GM12892 (cell line): ENCODE results near the gene NOL4L.

Source experiments
- DNase-seq: peaks from one replicate; pipeline ENCODE4 v3.0.0; 2011; ENCODE audit not compliant: insufficient read length
- FAIRE-seq: peaks from 2 replicates; lab custom pipeline; 2011; peaks lifted over from hg19 to GRCh38; lab: Jason Lieb, UNC
- POLR2A ChIP-seq: IDR thresholded peaks from 2 replicates; pipeline ENCODE4 v1.6.1; 2011; ENCODE audit warnings: low read depth, low read length, control low read depth
- POLR2AphosphoS5 ChIP-seq: IDR thresholded peaks from 2 replicates; pipeline ENCODE4 v1.6.1; 2011; ENCODE audit warnings: low read depth, low read length, control low read depth
- TAF1 ChIP-seq: IDR thresholded peaks from 2 replicates; pipeline ENCODE4 v1.6.1; 2011; ENCODE audit warnings: low read depth, mild to moderate bottlenecking, control low read depth, low read length, borderline replicate concordance

NOL4L gene

DNA sequence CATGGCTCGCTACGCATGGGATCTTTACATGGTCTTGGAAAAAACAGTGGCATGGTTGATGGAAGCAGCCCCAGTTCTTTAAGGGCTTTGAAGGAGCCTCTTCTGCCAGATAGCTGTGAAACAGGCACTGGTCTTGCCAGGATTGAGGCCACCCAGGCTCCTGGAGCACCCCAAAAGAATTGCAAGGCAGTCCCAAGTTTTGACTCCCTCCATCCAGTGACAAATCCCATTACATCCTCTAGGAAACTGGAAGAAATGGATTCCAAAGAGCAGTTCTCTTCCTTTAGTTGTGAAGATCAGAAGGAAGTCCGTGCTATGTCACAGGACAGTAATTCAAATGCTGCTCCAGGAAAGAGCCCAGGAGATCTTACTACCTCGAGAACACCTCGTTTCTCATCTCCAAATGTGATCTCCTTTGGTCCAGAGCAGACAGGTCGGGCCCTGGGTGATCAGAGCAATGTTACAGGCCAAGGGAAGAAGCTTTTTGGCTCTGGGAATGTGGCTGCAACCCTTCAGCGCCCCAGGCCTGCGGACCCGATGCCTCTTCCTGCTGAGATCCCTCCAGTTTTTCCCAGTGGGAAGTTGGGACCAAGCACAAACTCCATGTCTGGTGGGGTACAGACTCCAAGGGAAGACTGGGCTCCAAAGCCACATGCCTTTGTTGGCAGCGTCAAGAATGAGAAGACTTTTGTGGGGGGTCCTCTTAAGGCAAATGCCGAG lies 148.8 kb downstream of the NOL4L start:
- no peak for DNase-seq
- TF ChIP-seq POLR2AphosphoS5 (no peak), POLR2A (no peak)
- FAIRE-seq, result no peak

DNA sequence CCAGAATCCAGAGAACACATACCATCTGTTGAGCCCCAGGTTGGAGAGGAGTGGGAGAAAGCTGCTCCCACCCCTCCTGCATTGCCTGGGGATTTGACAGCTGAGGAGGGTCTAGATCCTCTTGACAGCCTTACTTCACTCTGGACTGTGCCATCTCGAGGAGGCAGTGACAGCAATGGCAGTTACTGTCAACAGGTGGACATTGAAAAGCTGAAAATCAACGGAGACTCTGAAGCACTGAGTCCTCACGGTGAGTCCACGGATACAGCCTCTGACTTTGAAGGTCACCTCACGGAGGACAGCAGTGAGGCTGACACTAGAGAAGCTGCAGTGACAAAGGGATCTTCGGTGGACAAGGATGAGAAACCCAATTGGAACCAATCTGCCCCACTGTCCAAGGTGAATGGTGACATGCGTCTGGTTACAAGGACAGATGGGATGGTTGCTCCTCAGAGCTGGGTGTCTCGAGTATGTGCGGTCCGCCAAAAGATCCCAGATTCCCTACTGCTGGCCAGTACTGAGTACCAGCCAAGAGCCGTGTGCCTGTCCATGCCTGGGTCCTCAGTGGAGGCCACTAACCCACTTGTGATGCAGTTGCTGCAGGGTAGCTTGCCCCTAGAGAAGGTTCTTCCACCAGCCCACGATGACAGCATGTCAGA lies 149.6 kb downstream of the NOL4L start:
- FAIRE-seq (no peak), DNase-seq (no peak)
- no peak for TF ChIP-seq POLR2AphosphoS5
- TF ChIP-seq TAF1, result no peak
- TF ChIP-seq POLR2A, result no peak

DNA sequence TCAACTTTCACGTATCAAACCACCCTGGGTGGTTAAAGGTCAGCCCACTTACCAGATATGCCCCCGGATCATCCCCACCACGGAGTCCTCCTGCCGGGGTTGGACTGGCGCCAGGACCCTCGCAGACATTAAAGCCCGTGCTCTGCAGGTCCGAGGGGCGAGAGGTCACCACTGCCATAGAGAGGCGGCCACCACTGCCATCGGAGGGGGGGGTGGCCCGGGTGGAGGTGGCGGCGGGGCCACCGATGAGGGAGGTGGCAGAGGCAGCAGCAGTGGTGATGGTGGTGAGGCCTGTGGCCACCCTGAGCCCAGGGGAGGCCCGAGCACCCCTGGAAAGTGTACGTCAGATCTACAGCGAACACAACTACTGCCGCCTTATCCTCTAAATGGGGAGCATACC lies 150.7 kb downstream of the NOL4L start:
- no peak for TF ChIP-seq TAF1
- TF ChIP-seq POLR2A, result no peak
- no peak for TF ChIP-seq POLR2AphosphoS5
- no peak for DNase-seq
- no peak for FAIRE-seq

DNA sequence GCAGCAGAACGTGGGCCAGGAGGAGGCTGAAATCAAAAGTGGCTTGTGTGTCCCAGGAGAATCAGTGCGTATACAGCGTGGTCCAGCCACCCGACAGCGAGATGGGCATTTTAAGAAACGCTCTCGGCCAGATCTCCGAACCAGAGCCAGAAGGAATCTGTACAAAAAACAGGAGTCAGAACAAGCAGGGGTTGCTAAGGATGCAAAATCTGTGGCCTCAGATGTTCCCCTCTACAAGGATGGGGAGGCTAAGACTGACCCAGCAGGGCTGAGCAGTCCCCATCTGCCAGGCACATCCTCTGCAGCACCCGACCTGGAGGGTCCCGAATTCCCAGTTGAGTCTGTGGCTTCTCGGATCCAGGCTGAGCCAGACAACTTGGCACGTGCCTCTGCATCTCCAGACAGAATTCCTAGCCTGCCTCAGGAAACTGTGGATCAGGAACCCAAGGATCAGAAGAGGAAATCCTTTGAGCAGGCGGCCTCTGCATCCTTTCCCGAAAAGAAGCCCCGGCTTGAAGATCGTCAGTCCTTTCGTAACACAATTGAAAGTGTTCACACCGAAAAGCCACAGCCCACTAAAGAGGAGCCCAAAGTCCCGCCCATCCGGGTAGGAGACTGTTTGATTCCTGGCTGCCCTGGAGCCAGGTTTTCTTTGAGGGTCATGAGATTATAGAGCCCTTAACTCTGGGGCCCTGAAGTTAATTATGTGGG lies 151.7 kb downstream of the NOL4L start:
- DNase-seq (no peak), FAIRE-seq (no peak)
- TF ChIP-seq POLR2AphosphoS5, result no peak
- TF ChIP-seq TAF1, result no peak
- no peak for TF ChIP-seq POLR2A

DNA sequence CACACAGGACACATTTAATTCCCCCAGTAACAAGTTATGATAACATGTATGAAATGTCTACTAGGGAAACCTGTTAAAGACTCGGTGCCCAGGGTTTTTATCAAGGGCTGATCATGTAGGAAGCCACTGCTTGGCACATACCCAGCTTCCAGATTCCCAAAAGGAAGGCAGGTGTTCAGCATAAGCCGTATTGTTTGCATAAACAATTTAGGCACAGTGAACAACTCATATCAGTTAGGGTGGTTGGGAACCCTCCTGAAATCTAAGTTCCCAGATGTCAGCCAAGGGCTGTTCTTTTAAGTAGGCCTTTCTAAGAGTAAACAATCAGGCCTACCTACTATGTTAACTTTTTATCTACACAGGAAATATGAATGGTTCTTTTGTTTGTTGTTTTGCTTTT lies 152.9 kb downstream of the NOL4L start:
- FAIRE-seq, result no peak
- TF ChIP-seq TAF1 (no peak), POLR2AphosphoS5 (no peak), POLR2A (no peak)
- no peak for DNase-seq

DNA sequence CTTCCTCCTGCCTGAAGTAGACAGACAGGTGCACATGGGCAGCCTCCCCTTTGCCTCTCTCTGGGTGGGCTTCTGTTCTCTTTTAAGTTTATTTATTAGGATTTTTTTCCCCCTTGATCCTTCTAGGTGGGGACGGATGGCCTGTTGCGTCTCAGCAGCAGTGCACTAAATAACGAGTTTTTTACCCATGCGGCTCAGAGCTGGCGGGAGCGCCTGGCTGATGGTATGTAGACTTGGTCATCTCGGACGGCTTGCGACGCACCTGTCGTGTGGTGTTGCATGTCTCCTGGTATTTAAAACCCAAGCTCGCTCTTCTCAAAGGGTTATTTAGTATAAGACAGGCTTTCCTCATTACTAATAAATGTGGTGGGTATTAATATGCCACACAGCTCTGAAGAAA lies 153.7 kb downstream of the NOL4L start:
- TF ChIP-seq POLR2AphosphoS5 (no peak), POLR2A (no peak), TAF1 (no peak)
- no peak for DNase-seq
- no peak for FAIRE-seq

DNA sequence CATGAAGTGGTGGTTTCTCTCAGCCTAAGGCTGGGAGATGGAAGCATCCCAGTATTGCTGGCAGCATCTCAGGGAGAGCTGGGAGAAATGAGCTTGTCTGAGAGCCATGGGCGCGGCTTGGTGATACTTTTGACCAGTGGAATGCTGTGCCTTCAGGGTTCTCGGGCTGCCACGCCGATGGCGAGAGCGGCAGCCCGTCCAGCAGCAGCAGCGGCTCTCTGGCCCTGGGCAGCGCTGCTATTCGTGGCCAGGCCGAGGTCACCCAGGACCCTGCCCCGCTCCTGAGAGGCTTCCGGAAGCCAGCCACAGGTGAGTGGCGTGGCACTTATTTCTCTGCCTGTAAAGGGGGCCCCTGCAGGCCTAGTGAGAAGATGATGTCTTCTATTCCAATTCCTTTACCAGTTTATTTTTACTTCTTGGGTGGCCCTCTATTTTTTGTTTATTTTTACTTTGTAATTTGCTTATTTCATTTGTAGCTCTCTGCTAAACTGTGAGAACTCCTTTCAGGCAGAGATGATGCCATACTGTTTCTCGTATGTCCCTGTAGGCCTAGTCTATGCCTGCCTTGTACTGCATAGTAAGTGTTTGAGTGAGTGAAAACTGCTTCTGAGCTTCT lies 155.3 kb downstream of the NOL4L start:
- TF ChIP-seq TAF1, result no peak
- TF ChIP-seq POLR2A, result no peak
- no peak for TF ChIP-seq POLR2AphosphoS5
- no peak for DNase-seq
- FAIRE-seq, result no peak

DNA sequence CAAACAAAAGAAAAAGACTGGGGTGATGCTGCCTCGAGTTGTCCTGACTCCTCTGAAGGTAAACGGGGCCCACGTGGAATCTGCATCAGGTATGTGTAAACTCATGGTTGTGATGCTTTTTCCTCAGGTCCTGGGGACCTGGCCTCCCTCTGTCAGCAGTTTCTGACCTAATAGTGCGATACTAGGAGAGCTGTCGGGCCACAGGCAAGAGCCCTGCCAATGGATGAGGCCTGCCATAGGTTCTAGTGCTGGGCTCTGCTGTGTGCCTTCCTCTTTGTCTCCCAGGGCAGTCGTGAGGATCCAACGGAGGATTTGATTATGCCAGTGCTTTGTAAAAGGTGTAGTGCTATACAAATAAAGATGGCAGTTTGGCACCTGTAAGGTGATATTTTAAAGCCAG lies 155.8 kb downstream of the NOL4L start:
- DNase-seq, result no peak
- TF ChIP-seq POLR2AphosphoS5 (no peak), POLR2A (no peak), TAF1 (no peak)
- no peak for FAIRE-seq

DNA sequence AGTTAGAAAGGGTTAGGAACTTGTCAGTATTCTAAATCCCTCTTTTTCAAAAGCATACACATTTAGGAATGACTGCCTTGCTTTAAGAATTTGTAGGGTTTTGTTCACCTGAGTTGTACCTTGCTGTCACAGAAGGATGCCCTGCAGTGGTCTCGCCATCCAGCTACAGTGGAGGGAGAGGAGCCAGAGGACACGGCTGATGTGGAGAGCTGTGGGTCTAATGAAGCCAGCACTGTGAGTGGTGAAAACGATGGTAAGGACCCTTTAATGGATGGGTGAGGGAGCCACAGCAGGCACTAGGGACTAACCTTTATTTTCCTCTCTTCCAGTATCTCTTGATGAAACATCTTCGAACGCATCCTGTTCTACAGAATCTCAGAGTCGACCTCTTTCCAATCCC lies 157.1 kb downstream of the NOL4L start:
- no peak for FAIRE-seq
- no peak for DNase-seq
- TF ChIP-seq POLR2A, result no peak
- TF ChIP-seq POLR2AphosphoS5, result no peak
- no peak for TF ChIP-seq TAF1

DNA sequence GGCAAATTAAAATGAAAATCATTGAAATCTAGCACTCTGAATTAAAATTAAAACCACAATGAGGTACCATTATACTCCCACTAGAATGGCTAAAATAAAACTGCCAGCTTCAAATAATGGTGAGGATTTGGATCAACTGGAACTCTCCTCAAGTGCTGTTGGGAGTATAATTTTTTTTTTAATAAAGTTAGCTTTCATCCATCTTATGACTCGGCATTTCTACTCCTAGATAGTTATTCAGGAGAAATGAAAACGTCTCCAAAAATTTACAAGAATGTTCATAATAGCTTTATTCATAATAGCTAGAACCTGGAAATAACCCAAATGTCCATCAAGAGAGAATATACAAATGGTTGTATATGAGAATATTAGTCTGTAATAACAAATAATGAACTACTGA lies 163.8 kb downstream of the NOL4L start:
- FAIRE-seq (no peak), DNase-seq (no peak)
- no peak for TF ChIP-seq POLR2AphosphoS5
- TF ChIP-seq POLR2A, result no peak
- no peak for TF ChIP-seq TAF1

DNA sequence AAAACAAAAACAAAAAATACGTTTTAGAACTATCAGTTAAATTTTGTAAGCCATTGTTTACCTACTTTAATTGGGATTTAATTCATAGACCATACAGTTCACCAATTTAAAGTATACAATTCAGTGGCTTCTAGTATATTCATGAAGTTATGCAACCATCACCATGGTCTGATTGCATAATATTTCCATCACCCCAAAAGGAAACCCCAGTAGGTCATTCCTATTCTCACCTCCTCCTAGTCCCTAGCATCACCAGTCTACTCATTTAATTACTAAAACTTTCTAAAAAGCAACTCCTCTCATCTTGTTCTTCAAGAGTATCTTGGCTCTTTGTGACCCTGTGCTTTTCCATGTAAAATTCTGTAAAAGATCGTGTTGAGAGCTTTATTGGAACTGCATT lies 166.8 kb downstream of the NOL4L start:
- FAIRE-seq (no peak), DNase-seq (no peak)
- no peak for TF ChIP-seq POLR2A
- no peak for TF ChIP-seq POLR2AphosphoS5
- TF ChIP-seq TAF1, result no peak

DNA sequence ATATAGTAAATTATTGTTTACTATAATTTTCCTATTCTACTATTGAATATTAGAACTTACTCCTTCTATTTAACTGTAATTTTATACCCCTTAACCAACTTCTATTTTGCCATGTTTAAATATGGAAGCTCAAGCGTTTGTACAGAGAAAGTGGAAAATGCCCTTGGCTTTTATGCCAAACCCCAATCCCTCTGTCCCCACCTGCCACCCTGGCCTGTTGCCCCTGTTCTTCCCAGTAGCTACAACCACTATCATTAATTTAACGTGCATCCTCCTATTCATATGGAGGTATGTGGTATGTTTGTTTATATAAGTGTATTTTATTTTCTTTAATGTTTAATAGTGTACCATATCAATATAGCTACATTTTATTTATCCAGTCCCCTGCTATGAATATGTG lies 168.9 kb downstream of the NOL4L start:
- no peak for DNase-seq
- FAIRE-seq, result no peak
- TF ChIP-seq POLR2A (no peak), POLR2AphosphoS5 (no peak), TAF1 (no peak)
